Stimulated activated CD4-positive, alpha-beta T cell treated with anti-CD3 and anti-CD28 coated beads, Interleukin-2, amount 100 ng/mL, for 24 hours (primary cell): ENCODE results near the gene GGACT.
A peak's percentile ranks its signal among the peaks of the same experiment; 100 is the strongest.
"Not testable (repeated sequence)": the region's sequence is repeated elsewhere in the genome, so short reads cannot be mapped to it uniquely, and the experiment has no call there.

ENCODE experiments used
- DNase-seq, 2 donors: peaks; one replicate each; pipeline ENCODE4 v3.0.0-alpha.2; 2020

Gene GGACT

GRCh38 chr13:100528353-100528752, 60.2 kb downstream of the GGACT start:
- DNase-seq, result no peak

DNA sequence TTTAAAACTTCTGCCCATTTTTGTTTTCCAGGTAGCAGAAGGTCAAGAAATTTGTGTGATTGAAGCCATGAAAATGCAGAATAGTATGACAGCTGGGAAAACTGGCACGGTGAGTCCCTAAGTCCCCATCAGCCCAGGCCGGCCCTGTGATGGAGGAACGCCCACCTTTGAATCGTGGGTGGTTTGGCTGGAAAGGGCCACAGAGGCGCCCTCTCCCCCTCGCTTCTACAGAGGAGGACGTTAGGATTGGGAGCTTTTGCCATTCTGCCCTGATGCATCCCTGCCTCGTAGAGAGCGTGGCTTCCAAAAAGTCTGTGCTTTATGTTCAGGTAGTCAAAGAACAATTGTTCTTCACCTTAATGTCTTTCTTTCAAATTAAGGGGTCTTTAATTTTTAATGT, 60.9 kb downstream of the GGACT start:
- no peak for DNase-seq

GRCh38 chr13:100526318-100527000, 62.1 kb downstream of the GGACT start:
- no peak for DNase-seq

DNA sequence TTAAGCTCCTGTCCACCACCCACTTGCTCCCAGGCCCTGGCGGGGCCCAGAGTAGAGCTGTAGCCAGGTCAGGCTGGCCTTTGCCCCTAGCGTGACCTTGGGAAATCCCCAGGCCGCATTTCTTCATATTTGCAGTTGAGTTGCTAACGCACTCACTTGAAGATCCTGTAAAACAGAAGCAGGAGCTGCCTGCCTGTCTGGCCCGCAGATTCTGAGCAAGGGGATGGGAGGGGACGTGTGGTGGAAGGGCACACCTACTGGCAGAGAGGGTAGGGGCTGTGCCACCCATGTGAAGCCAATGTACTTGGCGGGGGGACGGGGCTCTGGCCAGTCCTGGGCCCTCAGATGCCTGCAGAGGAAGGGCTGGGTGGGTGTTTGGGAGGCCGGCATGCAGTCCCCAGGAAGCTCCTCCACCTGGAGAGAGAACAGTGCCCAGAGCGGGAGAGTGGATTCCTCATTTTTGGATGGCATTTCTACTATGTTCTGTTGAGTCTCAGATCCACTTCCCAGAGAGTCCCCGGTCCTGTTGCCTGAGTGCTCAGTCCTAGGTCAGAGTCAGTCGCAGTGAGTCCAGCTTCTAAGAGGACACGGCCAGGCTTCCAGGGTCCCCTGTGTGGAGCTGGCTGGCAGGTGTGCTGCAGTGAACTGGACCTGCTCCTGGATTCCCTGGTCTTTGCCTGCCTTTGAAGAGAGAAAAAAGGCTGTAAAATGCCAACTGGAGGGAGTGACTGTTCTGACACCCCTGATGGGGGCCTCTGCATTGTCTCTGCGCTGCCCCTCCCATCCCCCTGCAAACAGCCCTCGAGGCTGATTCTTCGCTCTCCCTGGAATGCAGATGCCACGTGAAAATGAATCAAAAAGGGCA, 62.9 kb downstream of the GGACT start:
- DNase-seq, result no peak

DNA sequence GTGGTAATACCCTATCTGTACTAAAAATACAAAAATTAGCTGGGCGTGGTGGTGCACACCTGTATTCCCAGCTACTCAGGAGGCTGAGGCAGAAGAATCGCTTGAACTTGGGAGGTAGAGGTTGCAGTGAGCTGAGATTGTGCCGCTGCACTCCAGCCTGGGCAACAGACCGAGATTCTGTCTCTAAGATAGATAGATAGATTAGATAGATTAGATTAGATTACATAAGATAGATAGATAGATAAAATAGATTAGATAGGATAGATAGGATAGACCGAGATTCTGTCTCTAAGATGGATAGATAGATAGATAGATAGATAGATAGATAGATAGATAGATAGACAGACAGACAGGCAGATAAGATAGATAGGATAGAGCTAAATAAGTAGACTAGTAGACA, 63.9 kb downstream of the GGACT start:
- DNase-seq, result not testable (repeated sequence)

DNA sequence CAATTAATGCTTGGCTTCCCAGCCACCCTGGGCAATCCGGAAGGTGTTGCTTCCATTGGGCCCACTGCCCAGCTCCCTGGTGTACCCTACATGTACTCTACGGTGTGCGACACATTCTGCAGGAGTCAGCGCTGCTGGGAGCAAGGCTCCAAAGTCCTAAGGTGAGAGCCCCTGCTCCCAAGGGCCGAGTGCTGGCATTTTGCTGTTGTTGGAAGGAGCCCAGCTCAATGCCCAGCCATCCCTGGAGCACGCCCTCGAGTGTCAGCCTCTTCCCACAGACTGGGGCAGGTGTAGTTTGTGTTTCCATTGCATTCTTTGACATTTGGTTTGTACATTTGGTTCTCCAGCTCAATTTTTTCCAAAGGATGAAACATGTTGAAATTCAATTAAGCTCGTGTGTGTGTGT, 64.6 kb downstream of the GGACT start:
- DNase-seq, result no peak

DNA sequence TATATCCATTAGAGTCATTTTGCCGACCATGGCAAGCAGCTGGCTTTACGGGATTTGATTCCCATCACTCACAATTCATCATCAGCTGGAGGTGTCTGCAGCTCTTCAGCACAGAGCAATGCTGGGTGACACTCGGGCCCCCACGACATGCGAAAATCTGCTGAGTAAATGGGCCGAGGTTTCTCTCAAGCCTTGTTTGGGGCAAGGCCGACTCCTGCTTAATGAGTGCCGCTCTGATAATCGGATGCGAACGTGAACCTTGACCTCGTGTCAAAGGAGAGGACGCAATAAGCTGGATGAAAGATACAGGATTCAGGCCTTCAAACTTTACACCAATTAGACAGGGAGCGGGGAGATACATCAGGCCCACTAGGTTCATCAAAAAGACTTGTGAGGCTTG, 65.2 kb downstream of the GGACT start:
- DNase-seq, result no peak

DNA sequence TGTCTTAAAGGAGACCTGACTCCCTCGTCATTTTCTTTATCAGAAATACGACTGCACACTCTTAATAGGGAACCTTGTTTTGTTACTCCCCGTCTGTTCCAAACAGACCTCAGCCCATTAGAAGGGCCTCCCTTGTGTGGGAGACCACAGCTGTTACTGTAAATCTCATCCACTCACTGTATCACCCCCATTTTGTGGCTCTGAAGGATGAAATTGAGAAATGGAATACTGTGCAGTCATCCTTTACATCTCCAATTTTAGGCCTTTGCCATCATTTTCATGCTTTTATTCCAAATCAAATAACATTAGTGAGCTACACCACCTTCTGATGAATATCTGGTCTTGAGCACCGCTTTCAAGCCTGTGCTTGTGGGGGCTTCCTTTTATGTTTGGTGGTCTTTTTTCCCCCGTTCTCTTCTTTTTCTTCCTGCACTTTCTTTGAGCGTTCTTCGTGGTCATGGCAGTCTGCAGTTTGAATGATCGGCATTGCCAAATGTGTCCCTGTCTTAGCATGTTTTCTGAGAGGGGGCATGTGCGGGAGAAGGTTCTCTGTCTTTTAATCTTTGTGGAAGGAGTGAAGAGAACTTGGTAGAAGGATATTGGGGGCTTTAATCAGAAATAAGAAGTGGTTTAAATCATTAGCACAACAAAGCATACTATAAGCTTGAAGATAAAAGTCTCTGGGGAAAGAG, 65.8 kb downstream of the GGACT start:
- no peak for DNase-seq

DNA sequence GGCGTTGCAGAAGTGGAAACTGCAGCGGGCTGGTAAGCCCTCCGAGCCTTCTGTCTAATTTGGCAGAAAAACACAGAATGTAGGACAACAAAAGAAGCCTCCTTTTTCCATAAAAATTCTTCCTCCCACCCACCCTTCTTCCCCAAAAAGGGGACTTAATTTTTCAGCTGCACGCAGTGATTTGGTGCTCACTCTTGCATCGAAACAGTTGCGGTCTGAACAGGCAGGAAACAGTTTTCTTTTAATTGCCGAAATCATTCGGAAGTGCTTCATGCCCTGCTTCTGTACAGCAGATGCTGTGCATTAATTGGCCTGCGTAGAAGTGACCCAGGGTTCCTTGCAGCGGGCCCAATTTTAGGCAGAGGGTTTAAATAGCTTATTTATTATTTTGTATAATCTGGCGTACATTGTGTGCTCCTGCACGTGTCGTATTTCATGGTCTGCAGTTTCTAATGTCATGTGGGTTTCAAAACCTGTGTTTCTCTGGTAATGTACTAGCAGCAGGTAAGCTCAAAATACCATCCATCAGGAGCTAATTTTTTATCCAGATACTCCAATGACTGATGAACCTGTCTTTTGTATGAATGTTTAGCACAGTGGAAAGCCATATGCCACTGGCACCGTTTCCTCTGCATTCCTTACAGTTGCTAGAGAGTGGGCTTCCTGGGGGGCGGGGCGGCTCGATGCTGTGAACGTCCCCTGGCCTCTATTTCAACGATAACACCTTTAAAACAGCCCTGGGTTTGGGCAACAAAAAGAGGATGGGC, 66.6 kb downstream of the GGACT start:
- DNase-seq, result no peak

DNA sequence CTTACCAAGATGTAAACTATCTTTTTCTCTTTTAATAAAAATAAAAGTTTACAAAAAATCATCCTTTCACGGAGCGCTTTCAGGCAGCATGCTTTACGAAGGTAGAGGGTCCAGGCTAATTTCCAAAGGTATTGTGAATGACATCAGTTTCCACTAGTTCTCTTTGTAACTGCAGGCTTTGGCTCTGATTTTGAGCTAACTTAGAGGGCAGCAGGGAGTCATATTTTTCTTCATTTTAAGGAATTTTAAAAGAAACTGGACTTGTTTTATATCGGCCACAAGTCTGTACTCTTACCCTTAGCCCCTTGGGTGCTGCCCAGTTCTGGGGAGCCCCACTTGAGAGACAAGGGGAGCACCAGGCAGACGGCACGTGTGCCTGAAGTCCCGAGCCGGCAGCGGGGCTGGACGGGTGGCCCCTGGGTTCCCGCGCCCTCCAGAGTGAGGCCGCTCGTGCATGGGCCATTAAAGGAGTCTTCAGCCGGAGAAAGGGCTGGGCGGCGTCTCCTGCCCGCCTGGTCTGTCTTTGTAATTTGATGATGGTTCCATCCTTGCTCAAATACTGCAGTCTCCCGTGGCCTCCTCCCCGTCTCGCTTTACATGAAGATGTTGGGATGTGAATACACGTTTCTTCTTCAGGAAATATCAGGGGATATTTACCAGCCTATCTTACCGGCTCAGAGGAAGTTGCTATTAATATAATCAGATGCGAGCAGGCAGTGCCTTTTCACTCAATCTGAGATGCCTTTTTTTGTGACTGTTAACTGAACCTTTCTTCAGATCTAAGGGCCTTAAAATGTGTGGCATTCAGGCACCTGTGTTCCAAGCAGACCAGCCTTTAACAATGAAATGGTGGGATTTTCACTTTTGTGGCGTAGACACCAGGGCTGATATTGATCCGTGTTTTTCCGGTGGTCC, 67.4 kb downstream of the GGACT start:
- no peak for DNase-seq

DNA sequence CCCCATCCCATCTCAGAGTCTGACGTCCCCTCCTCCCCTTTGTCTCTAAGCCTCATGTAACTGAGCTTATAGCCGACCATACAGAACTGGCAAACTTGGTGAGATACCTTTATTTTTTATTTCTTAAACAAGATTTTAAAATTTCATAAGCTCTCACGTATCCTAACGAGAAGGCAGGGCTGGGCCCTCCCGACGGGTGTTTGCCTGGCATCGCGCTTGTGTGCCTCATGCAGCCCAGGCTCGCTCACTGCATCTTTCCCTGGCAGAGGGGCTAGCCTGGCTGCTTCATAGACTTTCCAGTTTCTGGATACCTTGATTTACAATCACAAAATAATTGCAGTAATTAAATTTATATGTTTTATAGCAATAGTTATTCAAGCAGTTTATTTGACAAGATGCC, 69.0 kb downstream of the GGACT start:
- DNase-seq, result no peak

GRCh38 chr13:100518394-100519062, 70.1 kb downstream of the GGACT start:
- no peak for DNase-seq

GRCh38 chr13:100517728-100518127, 70.9 kb downstream of the GGACT start:
- DNase-seq, result no peak

GRCh38 chr13:100517135-100517534, 71.5 kb downstream of the GGACT start:
- no peak for DNase-seq

- DNase-seq, result no peak
Observed at GRCh38 chr13:100515410-100515800, 73.2 kb downstream of the GGACT start.

- DNase-seq, result peak; percentile 79 to 80
Observed at GRCh38 chr13:100514788-100515409, 73.7 kb downstream of the GGACT start.

DNA sequence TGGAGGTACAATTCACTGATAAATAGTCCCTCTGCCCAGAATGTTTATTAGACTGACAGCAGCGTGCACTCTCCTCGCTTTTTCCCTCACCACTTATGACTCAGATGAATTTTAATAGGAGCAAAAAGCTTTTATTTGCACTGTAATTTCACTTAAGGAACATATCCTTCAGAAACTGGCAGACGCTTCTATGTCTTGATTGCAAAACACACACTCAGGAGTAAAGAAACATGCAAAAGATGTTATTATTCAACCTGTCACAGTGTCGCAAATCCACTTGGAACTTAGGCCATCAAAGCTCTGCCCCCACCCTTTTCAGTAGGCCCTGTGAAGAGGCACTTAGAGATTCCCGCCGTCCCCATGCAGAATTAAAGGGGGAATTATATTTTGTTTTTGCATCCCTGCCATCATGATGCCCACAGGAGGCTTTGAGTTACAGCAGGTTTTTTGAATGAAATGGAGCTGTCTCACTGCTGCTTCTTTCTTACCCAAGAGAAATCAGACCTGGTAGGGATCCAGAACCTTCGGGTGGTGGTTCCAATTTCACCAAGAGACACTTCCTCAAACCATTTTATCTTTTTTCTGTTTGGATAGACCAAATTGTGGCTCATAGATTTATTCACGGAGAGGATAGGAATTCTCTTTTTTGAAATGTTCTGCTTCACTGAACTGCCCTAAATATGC, 74.5 kb downstream of the GGACT start:
- DNase-seq, result no peak

GRCh38 chr13:100513171-100513570, 75.4 kb downstream of the GGACT start:
- DNase-seq, result no peak

GRCh38 chr13:100512422-100512821, 76.2 kb downstream of the GGACT start:
- DNase-seq, result no peak

- no peak for DNase-seq
Observed at GRCh38 chr13:100511466-100511865, 77.1 kb downstream of the GGACT start.
